Endothelial cell (in vitro differentiated cells): ENCODE data around the gene DAP. TPM values are rescaled to one million over a fixed set of nuclear protein-coding genes. Genes with fewer than 3 reads are reported as not detected.
A peak's percentile ranks its signal among the peaks of the same experiment; 100 is the strongest.

Source experiments
- DNase-seq: peaks from one replicate; pipeline ENCODE4 v3.0.0; 2021; ENCODE audit warnings: low spot score
- H3K27ac Mint-ChIP-seq: one replicate; pipeline ENCODE4 v1.8.0; 2021; ENCODE audit warnings: mixed read lengths, inconsistent platforms; ENCODE audit not compliant: unreplicated experiment
- H3K27me3 Mint-ChIP-seq: one replicate; pipeline ENCODE4 v1.8.0; 2021; ENCODE audit warnings: mild to moderate bottlenecking, moderate library complexity, mixed read lengths, inconsistent platforms; ENCODE audit not compliant: unreplicated experiment
- H3K36me3 Mint-ChIP-seq: one replicate; pipeline ENCODE4 v1.8.0; 2021; ENCODE audit warnings: mild to moderate bottlenecking, low read depth, mixed read lengths, inconsistent platforms; ENCODE audit not compliant: unreplicated experiment
- H3K4me1 Mint-ChIP-seq: one replicate; pipeline ENCODE4 v1.8.0; 2021; ENCODE audit warnings: mild to moderate bottlenecking, mixed read lengths, inconsistent platforms; ENCODE audit not compliant: unreplicated experiment
- H3K4me3 Mint-ChIP-seq: one replicate; pipeline ENCODE4 v1.8.0; 2021; ENCODE audit warnings: mild to moderate bottlenecking, mixed read lengths, inconsistent platforms; ENCODE audit not compliant: unreplicated experiment
- H3K9me3 Mint-ChIP-seq: one replicate; pipeline ENCODE4 v1.8.0; 2021; ENCODE audit warnings: mixed read lengths, inconsistent platforms; ENCODE audit not compliant: unreplicated experiment
- total RNA-seq: library from RNA; stranded (reverse); fragmentation: NEBNext Ultra II Directional; extraction: Animal tissue kit (Norgen Biotek cat#: 25700); gene quantifications from one replicate; pipeline ENCODE4 v1.2.1, GENCODE V29; 2021; ENCODE audit not compliant: unreplicated experiment
- TF ChIP-seq, protein P1 (sequence below): fragments of 200-600 bp; sonication (generic); IDR thresholded peaks from one replicate; pipeline ENCODE4 v1.5.0; 2021; ENCODE audit warnings: antibody characterized with exemption; ENCODE audit not compliant: unreplicated experiment

The DAP gene
- total RNA-seq, 1 donor from 2014 or later, result 231 TPM

DNA sequence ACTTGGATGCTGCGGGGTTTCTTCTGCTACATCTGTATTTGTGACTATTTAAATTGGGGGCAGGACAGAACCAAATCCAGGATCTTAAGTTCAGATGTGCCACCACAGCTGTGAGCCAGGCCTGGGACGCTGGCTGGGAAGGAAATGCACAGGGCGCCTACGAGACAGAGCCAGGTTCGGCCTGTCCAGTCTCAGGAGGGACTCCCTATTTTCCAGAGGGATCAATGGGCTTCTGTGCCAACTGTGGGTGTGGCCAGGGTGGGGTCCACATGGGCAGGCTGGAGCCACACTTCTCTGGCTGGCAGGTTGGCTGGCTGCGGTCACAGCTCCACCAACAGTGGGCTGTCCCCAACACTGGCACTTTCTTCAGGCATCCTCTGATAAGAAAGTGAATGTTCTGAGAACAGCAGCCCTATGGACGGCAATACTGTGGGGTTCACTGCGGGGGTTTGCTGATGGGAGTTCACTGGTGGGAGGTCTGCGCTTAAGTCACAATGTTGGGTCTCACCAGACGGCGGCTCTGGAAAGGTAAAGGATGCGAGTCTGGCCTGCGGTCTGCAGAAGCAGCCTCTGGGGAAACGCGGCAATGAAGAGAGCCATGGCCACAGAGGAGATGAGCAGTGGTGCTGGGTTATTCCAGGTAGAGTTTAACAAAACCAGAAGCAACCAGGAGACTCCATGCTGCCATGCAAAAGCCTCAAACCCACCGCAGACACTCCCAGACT lies 78.1 kb downstream of the DAP start:
- Mint-ChIP-seq H3K4me3 (peak overlapping the region; percentile 19), H3K36me3 (peaks cover 61% of the 10 kb centered on the region), H3K4me1 (peaks cover 13% of the 10 kb centered on the region), H3K9me3 (no peaks in the 10 kb centered on the region), H3K27ac (peak overlapping the region; percentile 36), H3K27me3 (peaks cover 8% of the 10 kb centered on the region)
- TF ChIP-seq, protein P1, sequence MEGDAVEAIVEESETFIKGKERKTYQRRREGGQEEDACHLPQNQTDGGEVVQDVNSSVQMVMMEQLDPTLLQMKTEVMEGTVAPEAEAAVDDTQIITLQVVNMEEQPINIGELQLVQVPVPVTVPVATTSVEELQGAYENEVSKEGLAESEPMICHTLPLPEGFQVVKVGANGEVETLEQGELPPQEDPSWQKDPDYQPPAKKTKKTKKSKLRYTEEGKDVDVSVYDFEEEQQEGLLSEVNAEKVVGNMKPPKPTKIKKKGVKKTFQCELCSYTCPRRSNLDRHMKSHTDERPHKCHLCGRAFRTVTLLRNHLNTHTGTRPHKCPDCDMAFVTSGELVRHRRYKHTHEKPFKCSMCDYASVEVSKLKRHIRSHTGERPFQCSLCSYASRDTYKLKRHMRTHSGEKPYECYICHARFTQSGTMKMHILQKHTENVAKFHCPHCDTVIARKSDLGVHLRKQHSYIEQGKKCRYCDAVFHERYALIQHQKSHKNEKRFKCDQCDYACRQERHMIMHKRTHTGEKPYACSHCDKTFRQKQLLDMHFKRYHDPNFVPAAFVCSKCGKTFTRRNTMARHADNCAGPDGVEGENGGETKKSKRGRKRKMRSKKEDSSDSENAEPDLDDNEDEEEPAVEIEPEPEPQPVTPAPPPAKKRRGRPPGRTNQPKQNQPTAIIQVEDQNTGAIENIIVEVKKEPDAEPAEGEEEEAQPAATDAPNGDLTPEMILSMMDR, result no peak
- no peak for DNase-seq

DNA sequence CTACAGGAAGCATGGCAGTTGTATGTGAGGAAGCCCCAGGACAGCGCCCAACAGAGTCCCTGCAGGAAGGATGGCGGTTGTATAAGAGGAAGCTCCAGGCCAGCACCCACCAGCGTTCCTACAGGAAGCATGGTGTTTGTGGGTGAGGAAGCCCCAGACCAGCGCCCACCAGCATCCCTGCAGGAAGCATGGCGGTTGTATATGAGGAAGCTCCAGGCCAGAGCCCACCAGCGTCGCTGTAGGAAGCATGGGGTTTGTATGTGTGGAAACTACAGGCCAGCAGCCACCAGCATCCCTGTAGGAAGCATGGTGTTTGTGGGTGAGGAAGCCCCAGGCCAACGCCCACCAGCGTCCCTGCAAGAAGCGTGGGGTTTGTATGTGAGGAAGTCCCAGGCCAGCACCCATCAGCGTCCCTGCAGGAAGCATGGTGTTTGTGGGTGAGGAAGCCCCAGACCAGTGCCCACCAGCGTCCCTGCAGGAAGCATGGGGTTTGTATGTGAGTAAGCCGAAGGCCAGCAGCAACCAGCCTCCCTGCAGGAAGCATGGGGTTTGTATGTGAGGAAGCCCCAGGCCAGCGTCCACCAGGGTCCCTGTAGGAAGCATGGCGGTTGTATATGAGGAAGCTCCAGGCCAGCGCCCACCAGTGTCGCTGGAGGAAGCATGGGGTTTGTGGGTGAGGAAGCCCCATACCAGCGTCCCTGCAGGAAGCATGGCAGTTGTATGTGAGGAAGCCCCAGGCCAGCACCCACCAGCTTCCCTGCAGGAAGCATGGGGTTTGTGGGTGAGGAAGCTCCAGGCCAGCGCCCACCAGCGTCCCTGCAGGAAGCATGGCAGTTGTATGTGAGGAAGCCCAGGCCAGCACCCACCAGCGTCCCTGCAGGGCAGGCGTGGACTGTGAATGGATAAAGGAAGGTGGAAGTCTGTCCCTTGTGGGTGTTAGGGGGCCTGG lies 79.0 kb downstream of the DAP start:
- no peak overlapping the region for H3K4me3 Mint-ChIP-seq
- no peaks in the 10 kb centered on the region for H3K9me3 Mint-ChIP-seq
- H3K27ac Mint-ChIP-seq, result no peak overlapping the region

DNA sequence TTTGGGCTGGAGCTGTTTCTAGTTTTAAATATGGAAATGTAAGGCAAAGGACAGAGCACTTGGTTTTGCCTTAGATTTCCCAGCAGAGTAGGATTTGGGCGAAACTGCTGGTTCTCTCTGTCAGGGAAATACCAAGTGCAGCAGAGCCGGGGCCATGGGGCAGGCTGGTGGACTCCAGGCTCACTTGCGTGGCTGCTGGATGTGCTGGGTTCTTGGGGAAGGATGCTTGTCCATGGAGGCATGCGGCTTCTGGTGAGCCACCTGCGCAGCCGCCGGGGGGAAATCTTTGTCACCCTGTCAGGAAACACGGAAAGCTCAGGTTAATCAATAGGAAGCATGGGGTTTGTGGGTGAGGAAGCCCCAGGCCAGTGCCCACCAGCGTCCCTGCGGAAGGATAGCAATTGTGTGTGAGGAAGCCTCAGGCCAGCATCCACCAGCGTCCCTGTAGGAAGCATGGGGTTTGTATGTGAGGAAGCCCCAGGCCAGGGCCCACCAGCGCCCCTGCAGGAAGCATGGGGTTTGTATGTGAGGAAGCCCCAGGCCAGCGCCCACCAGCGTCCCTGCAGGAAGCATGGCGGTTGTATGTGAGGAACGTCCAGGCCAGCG lies 80.1 kb downstream of the DAP start:
- no peak for DNase-seq
- peaks cover 16% of the 10 kb centered on the region for H3K27me3 Mint-ChIP-seq
- peaks cover 62% of the 10 kb centered on the region for H3K36me3 Mint-ChIP-seq
- peak overlapping the region; percentile 34 for H3K4me3 Mint-ChIP-seq
- H3K4me1 Mint-ChIP-seq, result peaks cover 13% of the 10 kb centered on the region
- no peak overlapping the region for H3K27ac Mint-ChIP-seq
- H3K9me3 Mint-ChIP-seq, result no peaks in the 10 kb centered on the region
- TF ChIP-seq, protein P1, result no peak

More for the DNA sequence above, 79.0 kb downstream of the DAP start:
- no peak for DNase-seq
- Mint-ChIP-seq H3K4me1 (peaks cover 13% of the 10 kb centered on the region), H3K36me3 (peaks cover 65% of the 10 kb centered on the region), H3K27me3 (peaks cover 6% of the 10 kb centered on the region)
- TF ChIP-seq, protein P1, result no peak

DNA sequence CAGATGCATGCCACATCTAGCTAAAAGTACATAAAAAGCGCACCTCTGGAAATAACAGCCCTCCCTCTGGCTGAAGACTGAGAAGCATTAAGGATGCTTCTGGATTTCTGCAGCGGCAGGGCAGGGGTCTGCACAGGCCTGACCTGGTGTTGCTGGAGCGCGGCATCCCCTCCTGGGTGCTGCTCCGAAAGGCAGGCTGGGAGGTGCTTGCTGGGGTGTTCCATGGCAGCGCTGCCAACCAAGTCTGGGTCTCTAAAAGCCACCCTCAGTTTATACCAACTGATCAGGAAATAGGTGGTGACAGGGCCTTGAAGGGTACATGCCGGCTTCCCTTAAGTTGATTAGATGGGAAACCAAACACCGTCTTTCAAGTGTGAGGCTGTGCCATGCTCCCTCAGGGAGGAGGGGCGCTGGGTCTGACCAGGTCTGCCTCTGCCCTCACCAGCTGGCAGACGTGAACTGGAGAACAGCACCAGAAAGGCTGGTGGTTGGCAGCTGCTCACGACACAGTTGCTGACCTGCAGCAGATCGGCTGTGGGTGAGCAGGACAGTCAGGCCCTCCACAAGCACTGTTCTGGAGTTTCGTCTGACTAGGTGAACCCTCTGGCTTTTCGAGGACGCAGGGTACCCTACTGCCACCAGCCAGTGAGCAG lies 81.6 kb downstream of the DAP start:
- peaks cover 26% of the 10 kb centered on the region for H3K27me3 Mint-ChIP-seq
- peaks cover 56% of the 10 kb centered on the region for H3K36me3 Mint-ChIP-seq
- H3K27ac Mint-ChIP-seq, result no peak overlapping the region
- no peaks in the 10 kb centered on the region for H3K9me3 Mint-ChIP-seq
- H3K4me1 Mint-ChIP-seq, result peaks cover 16% of the 10 kb centered on the region
- DNase-seq, result no peak
- H3K4me3 Mint-ChIP-seq, result no peak overlapping the region
- TF ChIP-seq, protein P1, result no peak
